ENCODE results near the gene ST8SIA6. TPM values are rescaled to one million over a fixed set of nuclear protein-coding genes. Genes with fewer than 3 reads are reported as not detected.
A peak's percentile ranks its signal among the peaks of the same experiment; 100 is the strongest.

Gene ST8SIA6
- total and polyA plus RNA-seq, 10 of the 15 experiments (the other 5 are each of a cell fraction or from before 2014, with no cell fraction given) = 0.22 TPM; not detected in 9

DNA sequence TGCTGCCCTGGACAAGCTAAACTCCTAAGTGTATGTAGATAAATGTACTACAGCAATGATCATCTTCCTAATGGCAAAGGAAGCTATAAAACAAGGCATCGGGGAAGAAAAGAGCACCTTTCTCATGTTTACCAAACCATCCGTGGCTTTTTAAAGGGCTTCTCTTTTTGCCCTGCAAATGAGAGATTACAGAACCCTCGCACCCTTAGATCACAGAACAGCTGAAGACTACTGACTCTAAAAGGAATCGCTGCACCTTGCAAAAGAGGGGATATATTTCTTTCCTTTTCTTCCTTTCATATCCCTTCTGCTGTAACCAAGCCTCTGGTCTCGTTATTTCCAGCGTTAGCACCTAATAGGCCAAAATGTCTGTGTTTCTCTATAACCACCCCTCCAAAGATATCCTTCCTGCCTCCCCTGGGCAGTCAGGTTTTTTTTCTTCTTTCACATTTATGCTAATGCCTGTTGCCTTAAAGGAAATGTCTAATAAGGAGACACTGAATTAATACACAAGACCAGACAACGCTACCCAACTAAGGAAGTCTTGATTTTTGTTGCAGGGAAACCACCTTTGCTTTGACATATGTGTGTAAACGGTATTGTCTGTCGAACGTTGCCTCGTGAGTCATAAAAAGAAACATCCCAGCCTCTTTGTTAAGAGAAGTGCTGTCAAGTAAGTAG, 10.5 kb downstream of the ST8SIA6 start (continued):
- TF ChIP-seq, protein P1, sequence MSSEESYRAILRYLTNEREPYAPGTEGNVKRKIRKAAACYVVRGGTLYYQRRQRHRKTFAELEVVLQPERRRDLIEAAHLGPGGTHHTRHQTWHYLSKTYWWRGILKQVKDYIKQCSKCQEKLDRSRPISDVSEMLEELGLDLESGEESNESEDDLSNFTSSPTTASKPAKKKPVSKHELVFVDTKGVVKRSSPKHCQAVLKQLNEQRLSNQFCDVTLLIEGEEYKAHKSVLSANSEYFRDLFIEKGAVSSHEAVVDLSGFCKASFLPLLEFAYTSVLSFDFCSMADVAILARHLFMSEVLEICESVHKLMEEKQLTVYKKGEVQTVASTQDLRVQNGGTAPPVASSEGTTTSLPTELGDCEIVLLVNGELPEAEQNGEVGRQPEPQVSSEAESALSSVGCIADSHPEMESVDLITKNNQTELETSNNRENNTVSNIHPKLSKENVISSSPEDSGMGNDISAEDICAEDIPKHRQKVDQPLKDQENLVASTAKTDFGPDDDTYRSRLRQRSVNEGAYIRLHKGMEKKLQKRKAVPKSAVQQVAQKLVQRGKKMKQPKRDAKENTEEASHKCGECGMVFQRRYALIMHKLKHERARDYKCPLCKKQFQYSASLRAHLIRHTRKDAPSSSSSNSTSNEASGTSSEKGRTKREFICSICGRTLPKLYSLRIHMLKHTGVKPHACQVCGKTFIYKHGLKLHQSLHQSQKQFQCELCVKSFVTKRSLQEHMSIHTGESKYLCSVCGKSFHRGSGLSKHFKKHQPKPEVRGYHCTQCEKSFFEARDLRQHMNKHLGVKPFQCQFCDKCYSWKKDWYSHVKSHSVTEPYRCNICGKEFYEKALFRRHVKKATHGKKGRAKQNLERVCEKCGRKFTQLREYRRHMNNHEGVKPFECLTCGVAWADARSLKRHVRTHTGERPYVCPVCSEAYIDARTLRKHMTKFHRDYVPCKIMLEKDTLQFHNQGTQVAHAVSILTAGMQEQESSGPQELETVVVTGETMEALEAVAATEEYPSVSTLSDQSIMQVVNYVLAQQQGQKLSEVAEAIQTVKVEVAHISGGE (CRISPR knock-in tag; IDR thresholded peaks at IDR 0.05) = no peak
- TF ChIP-seq, protein P2, sequence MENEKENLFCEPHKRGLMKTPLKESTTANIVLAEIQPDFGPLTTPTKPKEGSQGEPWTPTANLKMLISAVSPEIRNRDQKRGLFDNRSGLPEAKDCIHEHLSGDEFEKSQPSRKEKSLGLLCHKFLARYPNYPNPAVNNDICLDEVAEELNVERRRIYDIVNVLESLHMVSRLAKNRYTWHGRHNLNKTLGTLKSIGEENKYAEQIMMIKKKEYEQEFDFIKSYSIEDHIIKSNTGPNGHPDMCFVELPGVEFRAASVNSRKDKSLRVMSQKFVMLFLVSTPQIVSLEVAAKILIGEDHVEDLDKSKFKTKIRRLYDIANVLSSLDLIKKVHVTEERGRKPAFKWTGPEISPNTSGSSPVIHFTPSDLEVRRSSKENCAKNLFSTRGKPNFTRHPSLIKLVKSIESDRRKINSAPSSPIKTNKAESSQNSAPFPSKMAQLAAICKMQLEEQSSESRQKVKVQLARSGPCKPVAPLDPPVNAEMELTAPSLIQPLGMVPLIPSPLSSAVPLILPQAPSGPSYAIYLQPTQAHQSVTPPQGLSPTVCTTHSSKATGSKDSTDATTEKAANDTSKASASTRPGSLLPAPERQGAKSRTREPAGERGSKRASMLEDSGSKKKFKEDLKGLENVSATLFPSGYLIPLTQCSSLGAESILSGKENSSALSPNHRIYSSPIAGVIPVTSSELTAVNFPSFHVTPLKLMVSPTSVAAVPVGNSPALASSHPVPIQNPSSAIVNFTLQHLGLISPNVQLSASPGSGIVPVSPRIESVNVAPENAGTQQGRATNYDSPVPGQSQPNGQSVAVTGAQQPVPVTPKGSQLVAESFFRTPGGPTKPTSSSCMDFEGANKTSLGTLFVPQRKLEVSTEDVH (IDR thresholded peaks at IDR 0.05; ENCODE audit: low read depth, partially characterized antibody) = no peak
- no peak for TF ChIP-seq ZNF207 (IDR thresholded peaks at IDR 0.05; ENCODE audit: borderline replicate concordance)
- TF ChIP-seq PRDM15 (CRISPR knock-in tag; IDR thresholded peaks at IDR 0.05) = no peak
- no peak for TF ChIP-seq YY1 (IDR thresholded peaks at IDR 0.05; ENCODE audit: low read depth, low read length)
- no peak for TF ChIP-seq SUPT20H (IDR thresholded peaks at IDR 0.05; ENCODE audit: borderline replicate concordance, control insufficient read depth, low read depth, low read length)
- no peak for TF ChIP-seq PAX5 (IDR thresholded peaks at IDR 0.05; ENCODE audit: borderline replicate concordance, low read depth, low read length)
- TF ChIP-seq HDAC6 (IDR thresholded peaks at IDR 0.05; ENCODE audit: unreplicated experiment) = no peak
- TF ChIP-seq PAX8 (IDR thresholded peaks at IDR 0.05) = no peak
- TF ChIP-seq HDGF (IDR thresholded peaks at IDR 0.05) = no peak
- TF ChIP-seq KLF5 (IDR thresholded peaks at IDR 0.05; ENCODE audit: partially characterized antibody) = no peak
- no peak for TF ChIP-seq SPI1 (IDR thresholded peaks at IDR 0.05; ENCODE audit: borderline replicate concordance, insufficient read depth, low read depth, low read length)
- TF ChIP-seq ASH2L (IDR thresholded peaks at IDR 0.05; ENCODE audit: borderline replicate concordance, low read depth) = no peak
- 0 out of 2 replicates have a peak, but pooled peaks have one; percentile 48 for TF ChIP-seq DPF2 (IDR thresholded peaks at IDR 0.05)
- no peak for TF ChIP-seq SMC3 (IDR thresholded peaks at IDR 0.05; ENCODE audit: borderline replicate concordance, low read length)
- no peak for TF ChIP-seq E4F1 (IDR thresholded peaks at IDR 0.05; ENCODE audit: borderline replicate concordance, partially characterized antibody)

Data from GM12878 (cell line).